ENCODE data around the gene SIDT2. TPM values are rescaled to one million over a fixed set of nuclear protein-coding genes. Genes with fewer than 3 reads are reported as not detected.

The SIDT2 gene
- total RNA-seq, 1 experiment from 2014 or later: 37.0 TPM

DNA sequence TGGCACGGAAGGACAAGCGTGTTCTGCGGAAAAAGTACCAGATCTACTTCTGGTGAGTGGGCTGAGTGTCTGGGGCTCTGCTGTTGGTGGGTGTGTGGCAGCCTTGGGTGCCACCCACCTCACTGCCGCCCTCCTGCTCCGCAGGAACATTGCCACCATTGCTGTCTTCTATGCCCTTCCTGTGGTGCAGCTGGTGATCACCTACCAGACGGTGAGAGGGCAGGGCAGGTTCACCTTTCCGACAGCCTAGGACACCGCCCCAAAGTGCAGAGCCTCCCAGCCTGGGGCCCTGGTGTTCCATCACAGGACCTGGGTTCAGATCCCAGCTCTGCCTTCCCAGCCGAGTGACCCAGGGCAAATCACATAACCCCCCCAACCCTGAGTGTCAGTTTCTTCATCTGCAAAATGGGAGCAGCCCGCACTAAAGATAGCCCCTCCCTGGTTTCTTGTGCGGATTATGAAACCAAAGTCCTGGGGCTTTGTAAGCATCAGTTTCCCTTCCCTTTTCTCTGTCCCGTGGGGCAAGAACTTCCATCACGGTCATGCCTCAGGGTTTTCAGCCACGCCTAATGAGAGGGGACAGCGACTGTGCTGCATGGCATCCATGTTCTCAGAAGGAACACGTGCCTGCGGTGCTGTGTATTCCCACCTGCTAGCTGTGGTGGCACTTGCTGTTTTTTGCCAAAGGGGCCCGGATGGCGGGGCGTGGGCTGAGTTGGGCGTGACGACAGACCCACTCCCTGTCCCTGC is 10.8 kb downstream of the SIDT2 start:
- intact Hi-C loops (cut with micrococcal nuclease): no loop called here
- no peaks in the 10 kb centered on the region for H3K79me2 ChIP-seq (ENCODE audit: insufficient read depth, low read length)
- H3K9ac ChIP-seq (ENCODE audit: low read length): no peak overlapping the region
- peaks cover 3 to 7% of the 10 kb centered on the region in 2 experiments; a peak in 1 of 4 replicates for H3K36me3 ChIP-seq (ENCODE audit: control insufficient read depth in 1 of 2, insufficient read depth in 2 of 2, low read length in 2 of 2)
- TF ChIP-seq, protein P1, sequence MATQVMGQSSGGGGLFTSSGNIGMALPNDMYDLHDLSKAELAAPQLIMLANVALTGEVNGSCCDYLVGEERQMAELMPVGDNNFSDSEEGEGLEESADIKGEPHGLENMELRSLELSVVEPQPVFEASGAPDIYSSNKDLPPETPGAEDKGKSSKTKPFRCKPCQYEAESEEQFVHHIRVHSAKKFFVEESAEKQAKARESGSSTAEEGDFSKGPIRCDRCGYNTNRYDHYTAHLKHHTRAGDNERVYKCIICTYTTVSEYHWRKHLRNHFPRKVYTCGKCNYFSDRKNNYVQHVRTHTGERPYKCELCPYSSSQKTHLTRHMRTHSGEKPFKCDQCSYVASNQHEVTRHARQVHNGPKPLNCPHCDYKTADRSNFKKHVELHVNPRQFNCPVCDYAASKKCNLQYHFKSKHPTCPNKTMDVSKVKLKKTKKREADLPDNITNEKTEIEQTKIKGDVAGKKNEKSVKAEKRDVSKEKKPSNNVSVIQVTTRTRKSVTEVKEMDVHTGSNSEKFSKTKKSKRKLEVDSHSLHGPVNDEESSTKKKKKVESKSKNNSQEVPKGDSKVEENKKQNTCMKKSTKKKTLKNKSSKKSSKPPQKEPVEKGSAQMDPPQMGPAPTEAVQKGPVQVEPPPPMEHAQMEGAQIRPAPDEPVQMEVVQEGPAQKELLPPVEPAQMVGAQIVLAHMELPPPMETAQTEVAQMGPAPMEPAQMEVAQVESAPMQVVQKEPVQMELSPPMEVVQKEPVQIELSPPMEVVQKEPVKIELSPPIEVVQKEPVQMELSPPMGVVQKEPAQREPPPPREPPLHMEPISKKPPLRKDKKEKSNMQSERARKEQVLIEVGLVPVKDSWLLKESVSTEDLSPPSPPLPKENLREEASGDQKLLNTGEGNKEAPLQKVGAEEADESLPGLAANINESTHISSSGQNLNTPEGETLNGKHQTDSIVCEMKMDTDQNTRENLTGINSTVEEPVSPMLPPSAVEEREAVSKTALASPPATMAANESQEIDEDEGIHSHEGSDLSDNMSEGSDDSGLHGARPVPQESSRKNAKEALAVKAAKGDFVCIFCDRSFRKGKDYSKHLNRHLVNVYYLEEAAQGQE (IDR thresholded peaks at IDR 0.05; ENCODE audit: low read depth): no peak
- no peak for TF ChIP-seq FOSL1 (IDR thresholded peaks at IDR 0.05; ENCODE audit: low read depth)
- TF ChIP-seq TCF7L2 (IDR thresholded peaks at IDR 0.05; ENCODE audit: borderline replicate concordance, extremely low read depth, insufficient read depth, insufficient read length): no peak
- no peak for TF ChIP-seq ZBTB33 (IDR thresholded peaks at IDR 0.05; ENCODE audit: extremely low read depth, insufficient replicate concordance, low read length)
- no peak for TF ChIP-seq SIN3A (IDR thresholded peaks at IDR 0.05; ENCODE audit: low read depth)
- TF ChIP-seq CEBPB (IDR thresholded peaks at IDR 0.05; ENCODE audit: low read depth): no peak
- TF ChIP-seq EZH2 (IDR thresholded peaks at IDR 0.05): no peak
- TF ChIP-seq POLR2A (IDR thresholded peaks at IDR 0.05; ENCODE audit: borderline replicate concordance, extremely low read depth, insufficient read depth, insufficient read length): no peak
- no peak for TF ChIP-seq RAD21 (IDR thresholded peaks at IDR 0.05; ENCODE audit: low read depth)
- CTCF ChIA-PET: no interaction called here
- H4K20me1 ChIP-seq (ENCODE audit: insufficient read depth): no peaks in the 10 kb centered on the region
- H3K27ac ChIP-seq (ENCODE audit: low read depth, low read length): no peak overlapping the region
- BruUV-seq (replicated peaks): no TSS peak
- ATAC-seq (no peak), DNase-seq (ENCODE audit: low read depth, low spot score) (no peak)
- H3K4me3 ChIP-seq (replicated peaks in 1 of 2; ENCODE audit: low read depth in 1 of 2, low read length in 2 of 2): no peak overlapping the region
- H2AFZ ChIP-seq (ENCODE audit: low read depth, low read length, poor library complexity, severe bottlenecking): no peak overlapping the region
- no peaks in the 10 kb centered on the region for H3K9me2 ChIP-seq (ENCODE audit: insufficient read depth)
- no peaks in the 10 kb centered on the region for H3K9me3 ChIP-seq (ENCODE audit: control insufficient read depth in 1 of 2, insufficient read depth in 1 of 2, low read depth in 1 of 2, low read length in 2 of 2)
- POLR2A ChIA-PET: no interaction called here
- H3K27me3 ChIP-seq (ENCODE audit: insufficient read depth, low read length): no peaks in the 10 kb centered on the region
- RAD21 ChIA-PET (ENCODE audit: low non-redundant PET in 1 of 2, low total read pairs in 2 of 2, uncharacterized antibody in 2 of 2, unreplicated experiment in 2 of 2): no interaction called here
- no peaks in the 10 kb centered on the region for H3K4me1 ChIP-seq (ENCODE audit: control insufficient read depth in 1 of 2, insufficient read depth in 2 of 2, low read length in 2 of 2)
- no peak overlapping the region for H3K4me2 ChIP-seq (ENCODE audit: low read length)
